Measurements from ENCODE around the gene TSPAN17. TPM values are rescaled to one million over a fixed set of nuclear protein-coding genes. Genes with fewer than 3 reads are reported as not detected.

Gene TSPAN17
- total and polyA plus RNA-seq, 4 experiments from 2014 or later = 16.0 to 30.7 (median 27.1) TPM

DNA sequence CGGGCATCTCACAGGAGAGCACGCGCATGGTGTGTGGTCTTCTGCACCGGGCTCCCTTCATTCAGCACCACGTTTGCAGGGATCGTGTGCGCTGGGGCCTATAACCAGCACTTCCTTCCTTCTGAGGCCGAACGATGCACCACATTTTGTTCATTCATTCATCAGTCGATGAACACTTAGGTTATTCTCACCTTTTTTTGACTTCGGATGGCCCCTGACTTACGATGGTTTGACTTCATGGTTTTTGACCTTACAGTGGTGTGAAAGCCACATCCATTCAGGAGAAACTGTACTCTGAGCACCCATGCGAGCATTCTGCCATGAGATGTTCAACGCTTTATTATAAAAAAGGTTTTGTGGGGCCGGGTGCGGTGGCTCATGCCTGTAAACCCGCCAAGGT, 27.5 kb downstream of the TSPAN17 start:
- intact Hi-C loops (cut with micrococcal nuclease) = no loop called here

GRCh38 chr5:176675676-176676360, 28.5 kb downstream of the TSPAN17 start:
- H3K27ac ChIP-seq (ENCODE audit: low read depth, low read length) = no peak overlapping the region
- H3K27me3 ChIP-seq (ENCODE audit: insufficient read depth, low read length) = peaks cover 9% of the 10 kb centered on the region
- Mint-ChIP-seq H3K9me3 (no peaks in the 10 kb centered on the region), H3K4me1 (no peaks in the 10 kb centered on the region), H3K4me3 (no peak overlapping the region), H3K27ac (no peak overlapping the region), H3K27me3 (peaks cover 24 to 45% of the 10 kb centered on the region in 2 donors), H3K36me3 (no peaks in the 10 kb centered on the region)
- H3K4me3 ChIP-seq (ENCODE audit: low read length in 2 of 2) = no peak overlapping the region
- intact Hi-C loops (cut with micrococcal nuclease) = no loop called here
- no peaks in the 10 kb centered on the region for H3K4me1 ChIP-seq (ENCODE audit: insufficient read depth, low read length)
- ChIA-PET CTCF (ENCODE audit: partially characterized antibody) (interaction anchor here (2.1 to 4.3 kb wide), 2 partner anchors 15 kb away, joined by 11 to 18 read pairs; no protein-coding TSS in a partner anchor), POLR2A (ENCODE audit: partially characterized antibody) (no interaction called here)
- no peaks in the 10 kb centered on the region for H3K36me3 ChIP-seq (ENCODE audit: insufficient read depth, low read length)
- no peaks in the 10 kb centered on the region for H3K9me3 ChIP-seq (ENCODE audit: control insufficient read depth in 1 of 2, low read length in 2 of 2)
- no peak for DNase-seq

More for the DNA sequence above, 27.5 kb downstream of the TSPAN17 start:
- POLR2A ChIA-PET (ENCODE audit: partially characterized antibody) = no interaction called here
- Histone ChIP-seq H3K27me3 (ENCODE audit: insufficient read depth, low read length) (peaks cover 9% of the 10 kb centered on the region), H3K27ac (ENCODE audit: low read depth, low read length) (no peak overlapping the region), H3K4me3 (ENCODE audit: low read length in 2 of 2) (no peak overlapping the region), H3K4me1 (ENCODE audit: insufficient read depth, low read length) (no peaks in the 10 kb centered on the region), H3K36me3 (ENCODE audit: insufficient read depth, low read length) (no peaks in the 10 kb centered on the region), H3K9me3 (ENCODE audit: control insufficient read depth in 1 of 2, low read length in 2 of 2) (no peaks in the 10 kb centered on the region)
- no peak for DNase-seq
- no peaks in the 10 kb centered on the region for H3K9me3 Mint-ChIP-seq
- no peaks in the 10 kb centered on the region for H3K36me3 Mint-ChIP-seq
- CTCF ChIA-PET (ENCODE audit: partially characterized antibody) = interaction anchor here (4.3 kb wide), 1 partner anchor 14 kb away, joined by 18 read pairs; no protein-coding TSS in a partner anchor
- H3K4me3 Mint-ChIP-seq = no peak overlapping the region
- H3K27ac Mint-ChIP-seq = no peak overlapping the region
- H3K4me1 Mint-ChIP-seq = no peaks in the 10 kb centered on the region
- peaks cover 25 to 42% of the 10 kb centered on the region in 2 donors for H3K27me3 Mint-ChIP-seq

- Histone ChIP-seq H3K9me3 (ENCODE audit: control insufficient read depth in 1 of 2, low read length in 2 of 2) (no peaks in the 10 kb centered on the region), H3K4me1 (ENCODE audit: insufficient read depth, low read length) (no peaks in the 10 kb centered on the region), H3K27me3 (ENCODE audit: insufficient read depth, low read length) (peaks cover 9% of the 10 kb centered on the region), H3K36me3 (ENCODE audit: insufficient read depth, low read length) (no peaks in the 10 kb centered on the region), H3K27ac (ENCODE audit: low read depth, low read length) (no peak overlapping the region), H3K4me3 (ENCODE audit: low read length in 2 of 2) (no peak overlapping the region)
- Mint-ChIP-seq H3K27ac (no peak overlapping the region), H3K4me1 (no peaks in the 10 kb centered on the region), H3K27me3 (peaks cover 25 to 44% of the 10 kb centered on the region in 2 donors), H3K36me3 (no peaks in the 10 kb centered on the region), H3K9me3 (no peaks in the 10 kb centered on the region), H3K4me3 (no peak overlapping the region)
- DNase-seq = no peak
- CTCF ChIA-PET (ENCODE audit: partially characterized antibody) = interaction anchor here (2.1 kb wide), 1 partner anchor 16 kb away, joined by 11 read pairs; no protein-coding TSS in a partner anchor
- POLR2A ChIA-PET (ENCODE audit: partially characterized antibody) = no interaction called here
- intact Hi-C loops (cut with micrococcal nuclease) = no loop called here
Measured at GRCh38 chr5:176676361-176676824, 29.1 kb downstream of the TSPAN17 start.

DNA sequence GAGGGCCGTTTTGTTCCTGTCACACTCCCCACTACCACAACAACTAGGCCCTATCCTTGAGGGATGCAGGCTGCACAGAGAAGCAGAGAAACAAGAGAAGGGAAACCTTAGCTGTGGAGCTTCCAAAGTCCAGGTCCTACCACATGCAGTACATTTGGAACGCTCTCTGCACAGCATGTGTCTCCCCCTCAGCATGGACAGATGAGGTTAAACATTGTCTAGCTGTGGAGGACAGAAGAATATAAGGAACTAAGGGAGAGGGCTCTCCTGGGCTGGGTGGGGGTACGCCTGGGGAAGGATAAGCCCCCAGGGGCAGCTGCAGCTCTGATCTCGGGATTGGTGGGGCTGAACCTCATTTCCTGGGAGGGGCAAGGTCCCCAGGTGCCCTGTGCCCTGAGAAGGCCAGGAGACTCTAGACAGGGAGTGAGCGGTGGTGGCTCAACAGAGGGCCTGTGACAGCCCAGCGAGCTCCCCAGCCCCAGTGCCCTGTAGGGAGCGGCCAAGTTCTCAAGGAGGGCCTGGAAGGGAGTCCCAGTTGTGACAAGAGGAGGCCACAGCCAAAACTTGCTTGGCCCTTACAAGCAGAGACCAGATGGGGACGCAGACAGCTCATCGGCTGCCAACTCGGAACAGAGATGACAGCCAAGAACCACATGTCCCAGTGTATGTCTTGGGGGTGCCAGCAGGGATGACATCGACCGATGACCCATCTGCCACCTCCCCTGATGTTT, 30.1 kb downstream of the TSPAN17 start:
- Mint-ChIP-seq H3K4me3 (no peak overlapping the region), H3K36me3 (no peaks in the 10 kb centered on the region), H3K9me3 (no peaks in the 10 kb centered on the region), H3K27me3 (peaks cover 28 to 47% of the 10 kb centered on the region in 2 donors), H3K4me1 (no peaks in the 10 kb centered on the region), H3K27ac (no peak overlapping the region)
- Histone ChIP-seq H3K36me3 (ENCODE audit: insufficient read depth, low read length) (no peaks in the 10 kb centered on the region), H3K4me3 (ENCODE audit: low read length in 2 of 2) (no peak overlapping the region), H3K9me3 (ENCODE audit: control insufficient read depth in 1 of 2, low read length in 2 of 2) (no peaks in the 10 kb centered on the region), H3K4me1 (ENCODE audit: insufficient read depth, low read length) (no peaks in the 10 kb centered on the region), H3K27ac (ENCODE audit: low read depth, low read length) (no peak overlapping the region), H3K27me3 (ENCODE audit: insufficient read depth, low read length) (peaks cover 9% of the 10 kb centered on the region)
- ChIA-PET POLR2A (ENCODE audit: partially characterized antibody) (no interaction called here), CTCF (ENCODE audit: partially characterized antibody) (interaction anchor here (2.1 kb wide), 1 partner anchor 17 kb away, joined by 11 read pairs; no protein-coding TSS in a partner anchor)
- no peak for DNase-seq
- intact Hi-C loops (cut with micrococcal nuclease) = no loop called here

- H3K27ac Mint-ChIP-seq = no peak overlapping the region
- Histone ChIP-seq H3K4me3 (ENCODE audit: low read length in 2 of 2) (no peak overlapping the region), H3K27ac (ENCODE audit: low read depth, low read length) (no peak overlapping the region), H3K9me3 (ENCODE audit: control insufficient read depth in 1 of 2, low read length in 2 of 2) (no peaks in the 10 kb centered on the region), H3K27me3 (ENCODE audit: insufficient read depth, low read length) (peaks cover 9% of the 10 kb centered on the region), H3K4me1 (ENCODE audit: insufficient read depth, low read length) (no peaks in the 10 kb centered on the region), H3K36me3 (ENCODE audit: insufficient read depth, low read length) (no peaks in the 10 kb centered on the region)
- ChIA-PET CTCF (ENCODE audit: partially characterized antibody) (interaction anchor here (1.0 kb wide), 1 partner anchor 18 kb away, joined by 3 read pairs; no protein-coding TSS in a partner anchor), POLR2A (ENCODE audit: partially characterized antibody) (no interaction called here)
- H3K36me3 Mint-ChIP-seq = no peaks in the 10 kb centered on the region
- no peaks in the 10 kb centered on the region for H3K4me1 Mint-ChIP-seq
- H3K4me3 Mint-ChIP-seq = no peak overlapping the region
- intact Hi-C loops (cut with micrococcal nuclease) = no loop called here
- H3K27me3 Mint-ChIP-seq = peaks cover 32 to 52% of the 10 kb centered on the region in 2 donors
- DNase-seq = no peak
- peaks cover 0 to under 1% (median 0%) of the 10 kb centered on the region in 8 donors for H3K9me3 Mint-ChIP-seq
Measured at GRCh38 chr5:176678584-176678983, 31.3 kb downstream of the TSPAN17 start.

GRCh38 chr5:176679365-176680225, 32.3 kb downstream of the TSPAN17 start:
- ChIA-PET POLR2A (ENCODE audit: partially characterized antibody) (no interaction called here), CTCF (ENCODE audit: partially characterized antibody) (no interaction called here)
- no peak for DNase-seq
- Histone ChIP-seq H3K4me3 (ENCODE audit: low read length in 2 of 2) (no peak overlapping the region), H3K9me3 (ENCODE audit: control insufficient read depth in 1 of 2, low read length in 2 of 2) (no peaks in the 10 kb centered on the region), H3K36me3 (ENCODE audit: insufficient read depth, low read length) (no peaks in the 10 kb centered on the region), H3K27me3 (ENCODE audit: insufficient read depth, low read length) (peaks cover 9% of the 10 kb centered on the region), H3K4me1 (ENCODE audit: insufficient read depth, low read length) (no peaks in the 10 kb centered on the region), H3K27ac (ENCODE audit: low read depth, low read length) (no peak overlapping the region)
- Mint-ChIP-seq H3K27me3 (peaks cover 35 to 57% of the 10 kb centered on the region in 2 donors), H3K36me3 (no peaks in the 10 kb centered on the region), H3K27ac (no peak overlapping the region), H3K4me3 (no peak overlapping the region), H3K4me1 (no peaks in the 10 kb centered on the region), H3K9me3 (peaks cover 0 to 8% (median 4%) of the 10 kb centered on the region in 8 donors)
- intact Hi-C loops (cut with micrococcal nuclease) = no loop called here

DNA sequence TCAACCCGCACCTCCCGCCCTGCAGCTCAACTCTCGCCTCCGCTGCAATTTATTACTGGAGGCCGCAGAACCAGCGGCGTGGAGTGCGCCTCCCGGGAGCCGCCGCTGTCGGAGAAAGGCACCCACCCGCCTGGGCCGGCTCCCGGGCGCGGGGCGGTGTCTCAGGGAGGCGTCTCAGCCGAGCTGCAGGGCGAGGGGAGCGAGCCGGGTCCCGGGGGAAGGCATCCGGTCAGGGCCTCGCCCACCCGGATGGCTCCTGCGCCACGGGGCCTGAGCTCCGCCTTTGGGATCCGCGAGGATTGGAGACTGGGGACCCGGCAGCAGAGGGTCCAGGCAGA, 32.9 kb downstream of the TSPAN17 start:
- peaks cover 0 to 2% of the 10 kb centered on the region in 2 donors for H3K36me3 Mint-ChIP-seq
- Histone ChIP-seq H3K27me3 (ENCODE audit: insufficient read depth, low read length) (peaks cover 9% of the 10 kb centered on the region), H3K27ac (ENCODE audit: low read depth, low read length) (no peak overlapping the region), H3K4me3 (ENCODE audit: low read length in 2 of 2) (no peak overlapping the region), H3K36me3 (ENCODE audit: insufficient read depth, low read length) (no peaks in the 10 kb centered on the region), H3K9me3 (ENCODE audit: control insufficient read depth in 1 of 2, low read length in 2 of 2) (no peaks in the 10 kb centered on the region), H3K4me1 (ENCODE audit: insufficient read depth, low read length) (no peaks in the 10 kb centered on the region)
- ChIA-PET POLR2A (ENCODE audit: partially characterized antibody) (no interaction called here), CTCF (ENCODE audit: partially characterized antibody) (interaction anchor here (1.1 kb wide), 1 partner anchor 19 kb away, joined by 3 read pairs; no protein-coding TSS in a partner anchor)
- no peak overlapping the region for H3K4me3 Mint-ChIP-seq
- no peak overlapping the region for H3K27ac Mint-ChIP-seq
- intact Hi-C loops (cut with micrococcal nuclease) = no loop called here
- H3K27me3 Mint-ChIP-seq = peaks cover 35 to 58% of the 10 kb centered on the region in 2 donors
- H3K9me3 Mint-ChIP-seq = peaks cover 2 to 14% (median 10%) of the 10 kb centered on the region in 8 donors
- DNase-seq = no peak
- H3K4me1 Mint-ChIP-seq = no peaks in the 10 kb centered on the region

Measured in CD4-positive, alpha-beta memory T cell (primary cell).